Activated CD4-positive, CD25-positive, alpha-beta regulatory T cell treated with anti-CD3 and anti-CD28 coated beads, Interleukin-2, amount 50 U/mL, for 72 hours (primary cell): Measurements from ENCODE around the gene BLACAT1.
"Not testable (repeated sequence)": the region's sequence is repeated elsewhere in the genome, so short reads cannot be mapped to it uniquely, and the experiment has no call there.

ENCODE experiments used
- DNase-seq: peaks from one replicate; pipeline ENCODE4 v3.0.0; 2021

BLACAT1 gene

DNA sequence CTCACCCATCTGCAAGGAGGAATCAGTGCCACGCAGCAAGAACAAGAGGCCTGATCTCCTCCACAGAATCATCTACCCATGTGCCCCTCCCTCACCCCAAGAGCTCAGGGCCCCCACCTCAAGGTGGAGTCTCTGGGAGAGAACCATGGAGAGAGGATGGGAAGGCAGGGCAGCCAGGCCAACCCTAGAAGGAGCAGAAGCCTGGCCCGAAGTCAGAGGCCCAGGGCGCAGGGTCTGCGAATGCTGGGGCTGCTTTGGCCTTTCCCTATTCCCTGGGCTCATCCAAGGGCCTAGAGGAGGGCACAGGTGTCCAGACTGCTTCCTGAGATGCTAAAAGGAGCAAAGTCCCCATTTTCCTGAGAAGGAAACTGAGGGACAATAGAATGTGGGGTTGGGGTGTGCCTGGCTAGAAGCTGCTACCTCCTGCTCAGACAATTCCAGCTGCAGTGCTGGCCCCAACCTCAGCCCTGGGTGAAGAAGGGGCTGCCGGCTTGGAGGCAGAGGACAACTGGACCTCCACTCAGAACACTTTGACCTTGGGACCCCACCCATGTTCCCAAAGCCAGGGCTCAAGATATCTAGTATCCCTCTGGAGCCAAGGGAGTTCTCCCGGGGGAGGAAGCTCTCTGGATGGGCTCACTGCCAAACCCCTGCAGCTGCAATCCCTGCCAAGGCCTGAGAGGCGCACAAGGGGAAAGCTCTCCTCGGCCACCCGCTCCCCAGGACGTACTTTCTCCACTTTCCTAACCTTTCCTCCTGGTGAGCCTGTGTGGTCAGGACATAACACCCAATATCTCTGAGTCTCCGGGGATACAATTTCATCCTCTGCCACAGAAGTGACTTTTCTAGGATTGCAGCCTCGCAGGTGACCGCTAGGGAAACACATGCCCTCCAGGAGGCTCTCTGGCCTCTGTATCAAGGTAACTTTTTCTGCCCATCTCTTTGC is 17.4 kb downstream of the BLACAT1 start:
- DNase-seq, result no peak

- no peak for DNase-seq
Observed at GRCh38 chr1:205437570-205437969, 18.3 kb downstream of the BLACAT1 start.

- no peak for DNase-seq
Observed at GRCh38 chr1:205436776-205437410, 19.0 kb downstream of the BLACAT1 start.

GRCh38 chr1:205435578-205436573 is 20.0 kb downstream of the BLACAT1 start:
- DNase-seq, result no peak

GRCh38 chr1:205434738-205435137 is 21.1 kb downstream of the BLACAT1 start:
- no peak for DNase-seq

- DNase-seq, result not testable (repeated sequence)
Observed at GRCh38 chr1:205432692-205433091, 23.2 kb downstream of the BLACAT1 start.

DNA sequence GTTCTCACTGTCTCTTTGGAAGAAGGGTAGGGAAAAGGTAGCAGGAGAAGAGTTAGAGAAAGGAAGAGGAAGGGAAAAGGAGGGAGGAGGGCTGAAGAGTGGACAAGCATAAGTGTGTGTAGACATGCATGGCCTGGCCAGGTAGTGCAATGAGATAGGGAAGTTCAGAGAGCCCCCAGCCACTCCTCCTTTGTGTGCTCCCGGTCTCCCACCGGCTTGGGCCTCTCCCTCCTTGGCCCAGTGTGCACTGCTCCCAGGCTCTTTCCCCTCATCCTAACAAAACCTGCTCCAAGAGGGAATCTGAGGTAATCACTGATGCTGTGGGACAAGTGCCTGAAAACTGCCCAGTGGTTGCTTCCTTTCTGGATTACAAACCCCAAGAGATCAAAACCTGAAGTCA is 23.7 kb downstream of the BLACAT1 start:
- DNase-seq, result no peak

- DNase-seq, result peak; percentile 59
Observed at GRCh38 chr1:205430696-205431305, 25.0 kb downstream of the BLACAT1 start.

DNA sequence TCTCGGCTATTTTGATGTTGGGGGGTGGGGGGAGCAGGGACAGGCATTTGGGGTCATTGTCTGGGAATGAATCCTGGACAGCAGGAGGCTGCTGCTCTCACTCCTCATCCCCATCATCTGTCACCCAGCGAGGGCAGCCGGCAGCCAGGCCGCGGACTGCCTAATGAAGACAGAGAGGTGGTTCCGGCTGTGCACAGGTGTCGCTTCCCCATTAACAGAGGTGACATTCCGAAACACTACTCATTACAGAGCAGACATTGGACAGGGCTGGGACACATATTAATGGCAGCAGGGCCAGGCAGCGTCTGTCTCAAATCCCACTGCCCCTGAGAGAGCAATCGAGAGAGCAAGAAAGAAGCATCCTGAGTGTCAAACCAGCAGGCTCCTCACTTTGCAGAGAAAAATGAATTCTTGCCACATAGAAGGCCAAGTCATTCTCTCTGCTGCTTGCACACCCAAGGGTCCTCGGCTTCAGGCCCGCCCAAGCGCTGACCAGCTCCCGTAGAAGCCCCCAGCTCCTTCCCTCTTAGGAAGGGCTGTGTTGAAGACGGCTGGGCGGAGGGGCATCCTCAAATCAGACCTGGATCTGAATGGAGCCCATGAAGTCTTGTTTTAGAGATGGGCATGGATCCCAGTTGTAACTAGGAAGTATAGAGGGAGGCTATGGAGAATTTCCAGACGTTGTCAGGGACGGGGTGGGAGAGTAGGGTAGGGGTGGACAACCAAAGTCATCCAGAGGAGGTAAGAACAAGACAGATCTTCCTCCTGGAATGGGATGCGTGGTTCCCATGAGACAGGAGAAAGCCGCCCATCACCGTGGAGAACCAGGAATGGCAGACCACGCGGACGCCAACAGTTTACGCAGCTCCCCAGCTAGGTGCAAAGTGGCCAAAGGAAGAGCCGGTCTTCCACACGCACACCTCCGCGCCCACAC is 25.8 kb downstream of the BLACAT1 start:
- DNase-seq, result no peak

DNA sequence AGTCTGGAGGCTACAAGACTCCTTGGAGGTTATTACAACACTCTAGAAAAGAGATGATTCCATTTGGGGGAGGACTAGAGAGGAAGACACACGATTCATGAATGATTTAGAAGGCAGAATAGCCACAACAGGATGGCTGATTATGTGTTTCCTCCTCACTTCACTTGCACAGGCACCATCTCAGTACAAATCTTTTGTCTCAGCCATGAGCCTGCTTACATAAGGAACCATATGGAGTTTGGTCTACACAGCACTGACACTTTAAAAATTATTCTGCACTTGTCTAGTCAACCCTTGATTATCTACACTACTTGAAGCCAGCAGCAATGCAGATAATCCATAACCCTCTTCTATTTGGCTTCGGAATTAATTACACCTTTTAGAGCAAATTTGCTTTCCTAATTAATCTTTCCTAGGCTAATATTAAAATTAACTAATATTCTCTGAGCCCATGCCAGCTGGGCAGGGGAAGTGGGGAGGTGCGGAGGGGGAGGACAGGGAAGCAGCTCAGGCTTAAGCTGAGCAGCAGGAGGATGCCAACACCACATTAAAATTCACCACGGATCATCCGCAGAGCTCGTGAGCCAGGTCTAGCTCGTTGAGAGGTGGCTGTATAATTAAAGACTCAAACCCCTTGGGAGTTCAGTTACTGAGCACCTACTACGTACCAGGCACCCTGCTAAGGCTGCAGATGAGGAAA is 30.8 kb downstream of the BLACAT1 start:
- no peak for DNase-seq

GRCh38 chr1:205423814-205424399 is 31.9 kb downstream of the BLACAT1 start:
- DNase-seq, result no peak

GRCh38 chr1:205422993-205423642 is 32.7 kb downstream of the BLACAT1 start:
- DNase-seq, result no peak

- no peak for DNase-seq
Observed at GRCh38 chr1:205421798-205422197, 34.0 kb downstream of the BLACAT1 start, which contains the start of gene LEMD1. Gene LEMD1 (minus strand): TSS chr1:205422056. CDS start chr1:205420536, 1,520 bp downstream.

- DNase-seq, result no peak
Observed at GRCh38 chr1:205420938-205421337, 34.9 kb downstream of the BLACAT1 start.

GRCh38 chr1:205417870-205418635 is 37.8 kb downstream of the BLACAT1 start:
- DNase-seq, result no peak

GRCh38 chr1:205416322-205416721 is 39.5 kb downstream of the BLACAT1 start:
- no peak for DNase-seq

- no peak for DNase-seq
Observed at GRCh38 chr1:205410581-205411298, 45.1 kb downstream of the BLACAT1 start.

DNA sequence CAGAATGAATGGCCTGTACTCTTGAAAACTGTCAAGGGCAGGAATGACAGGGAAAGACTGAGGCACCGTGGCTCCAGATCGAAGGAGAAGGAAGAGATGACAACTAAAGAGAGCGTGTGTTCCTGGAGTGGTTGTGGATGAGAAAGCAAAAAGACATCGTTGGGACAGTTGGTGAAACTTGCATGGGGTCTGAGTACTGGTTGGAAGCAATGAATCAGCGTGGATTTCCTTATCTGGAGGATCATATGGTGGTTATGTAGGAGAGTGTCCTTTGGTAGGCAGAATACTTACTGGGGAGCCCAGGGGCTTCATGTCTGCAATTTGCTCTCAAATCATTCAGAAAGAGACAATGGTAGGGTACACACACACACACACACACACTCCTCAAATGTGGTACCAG is 47.9 kb downstream of the BLACAT1 start:
- DNase-seq, result no peak
